ENCODE data around the gene DCUN1D1. TPM values are rescaled to one million over a fixed set of nuclear protein-coding genes. Genes with fewer than 3 reads are reported as not detected.

Gene DCUN1D1
- total RNA-seq, 4 donors from 2014 or later: 31.1 to 41.1 (median 34.0) TPM

DNA sequence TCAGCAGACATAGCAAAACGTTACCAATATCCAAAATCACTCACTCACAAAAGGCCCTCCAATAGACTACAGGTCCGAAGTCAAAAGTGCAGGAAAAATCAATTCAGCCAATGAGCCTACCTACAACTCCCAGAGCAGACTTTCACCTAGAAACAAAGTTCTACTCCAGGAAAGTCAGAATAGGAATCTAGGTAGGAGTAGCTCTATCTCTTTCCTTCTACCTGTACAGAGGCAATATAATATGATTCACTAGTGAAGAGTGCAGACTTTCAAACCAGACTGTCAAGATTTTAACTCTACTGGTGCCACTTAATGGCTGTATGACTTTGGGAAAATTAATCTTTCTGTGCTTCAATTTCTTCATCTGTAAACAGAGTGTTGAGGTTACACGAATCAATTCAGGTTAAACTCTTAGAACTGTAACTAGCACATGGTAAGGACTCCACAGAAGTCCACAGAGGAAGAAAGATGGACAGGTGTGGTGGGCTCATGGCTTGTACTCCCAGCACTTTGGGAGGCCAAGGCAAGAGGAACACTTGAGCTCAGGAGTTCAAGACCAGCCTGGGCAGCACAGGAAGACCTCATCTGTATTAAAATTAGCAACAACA is 9.4 kb downstream of the DCUN1D1 start:
- no peaks in the 10 kb centered on the region for H3K36me3 ChIP-seq
- H3K4me1 ChIP-seq: peaks cover 0 to 36% (median 29%) of the 10 kb centered on the region in 4 donors
- TF ChIP-seq POLR2A (IDR thresholded peaks at IDR 0.05; ENCODE audit: low read depth) (no peak), POLR2AphosphoS5 (IDR thresholded peaks at IDR 0.05) (no peak), EP300 (IDR thresholded peaks at IDR 0.05) (no peak)
- TF ChIP-seq, protein P1, sequence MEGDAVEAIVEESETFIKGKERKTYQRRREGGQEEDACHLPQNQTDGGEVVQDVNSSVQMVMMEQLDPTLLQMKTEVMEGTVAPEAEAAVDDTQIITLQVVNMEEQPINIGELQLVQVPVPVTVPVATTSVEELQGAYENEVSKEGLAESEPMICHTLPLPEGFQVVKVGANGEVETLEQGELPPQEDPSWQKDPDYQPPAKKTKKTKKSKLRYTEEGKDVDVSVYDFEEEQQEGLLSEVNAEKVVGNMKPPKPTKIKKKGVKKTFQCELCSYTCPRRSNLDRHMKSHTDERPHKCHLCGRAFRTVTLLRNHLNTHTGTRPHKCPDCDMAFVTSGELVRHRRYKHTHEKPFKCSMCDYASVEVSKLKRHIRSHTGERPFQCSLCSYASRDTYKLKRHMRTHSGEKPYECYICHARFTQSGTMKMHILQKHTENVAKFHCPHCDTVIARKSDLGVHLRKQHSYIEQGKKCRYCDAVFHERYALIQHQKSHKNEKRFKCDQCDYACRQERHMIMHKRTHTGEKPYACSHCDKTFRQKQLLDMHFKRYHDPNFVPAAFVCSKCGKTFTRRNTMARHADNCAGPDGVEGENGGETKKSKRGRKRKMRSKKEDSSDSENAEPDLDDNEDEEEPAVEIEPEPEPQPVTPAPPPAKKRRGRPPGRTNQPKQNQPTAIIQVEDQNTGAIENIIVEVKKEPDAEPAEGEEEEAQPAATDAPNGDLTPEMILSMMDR (IDR thresholded peaks at IDR 0.05): no peak
- no peak overlapping the region for H3K27ac ChIP-seq (replicated peaks in 1 of 4)
- no peaks in the 10 kb centered on the region for H3K27me3 ChIP-seq
- intact Hi-C loops (cut with DNase I): no loop called here
- no peak for DNase-seq (ENCODE audit: extremely low spot score)
- 76% methylated on average over 3 of the region's 3 CpGs for WGBS
- H3K4me3 ChIP-seq: no peak overlapping the region
- H3K9me3 ChIP-seq: no peaks in the 10 kb centered on the region

DNA sequence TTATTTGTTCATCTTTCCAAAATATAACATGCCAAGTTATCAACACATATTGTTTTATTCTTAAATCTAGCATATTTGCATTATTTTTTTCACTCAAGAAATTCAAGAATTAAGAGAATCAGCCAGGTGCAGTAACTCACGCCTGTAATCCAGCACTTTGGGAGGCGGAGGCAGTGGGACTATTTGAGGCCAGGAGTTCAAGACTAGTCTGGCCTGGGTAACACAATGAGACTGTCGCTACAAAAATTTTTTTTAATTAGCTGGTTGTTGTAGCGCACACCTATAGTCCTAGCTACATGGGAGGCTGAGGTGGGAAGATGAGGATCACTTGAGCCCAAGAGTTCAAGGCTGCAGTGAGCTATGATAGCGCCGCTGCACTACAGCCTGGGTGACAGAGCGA is 10.5 kb downstream of the DCUN1D1 start:
- peaks cover 0 to 38% (median 31%) of the 10 kb centered on the region in 4 donors for H3K4me1 ChIP-seq
- H3K36me3 ChIP-seq: no peaks in the 10 kb centered on the region
- H3K27me3 ChIP-seq: no peaks in the 10 kb centered on the region
- no peak overlapping the region for H3K27ac ChIP-seq (replicated peaks in 1 of 4)
- TF ChIP-seq, protein P1 (IDR thresholded peaks at IDR 0.05): no peak
- TF ChIP-seq EP300 (IDR thresholded peaks at IDR 0.05) (no peak), POLR2AphosphoS5 (IDR thresholded peaks at IDR 0.05) (no peak), POLR2A (IDR thresholded peaks at IDR 0.05; ENCODE audit: low read depth) (no peak)
- no peak for DNase-seq (ENCODE audit: extremely low spot score)
- no peaks in the 10 kb centered on the region for H3K9me3 ChIP-seq
- WGBS: 91% methylated on average over 7 of the region's 7 CpGs
- H3K4me3 ChIP-seq: no peak overlapping the region
- intact Hi-C loops (cut with DNase I): no loop called here

DNA sequence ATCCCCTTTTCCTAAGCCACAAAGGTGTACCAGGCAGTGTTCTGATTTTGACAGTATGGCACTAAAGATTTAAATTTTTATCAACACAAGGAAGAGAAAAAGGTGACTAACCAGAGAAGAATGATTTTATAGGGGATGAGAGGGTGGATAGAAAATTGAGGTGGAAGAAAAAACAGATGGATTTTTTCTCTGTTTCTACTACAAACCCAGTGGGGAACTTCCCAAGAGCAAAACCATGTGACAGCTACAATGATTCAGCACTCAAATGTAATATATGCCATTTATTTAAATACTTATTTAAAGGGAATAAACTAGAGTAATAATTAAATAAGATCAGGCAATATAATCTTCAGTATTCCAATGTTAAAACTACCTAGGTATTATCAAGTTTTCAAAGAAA is 11.1 kb downstream of the DCUN1D1 start:
- Histone ChIP-seq H3K9me3 (no peaks in the 10 kb centered on the region), H3K4me1 (peaks cover 0 to 38% (median 31%) of the 10 kb centered on the region in 4 donors), H3K36me3 (no peaks in the 10 kb centered on the region), H3K27me3 (no peaks in the 10 kb centered on the region), H3K27ac (replicated peaks in 1 of 4) (no peak overlapping the region), H3K4me3 (no peak overlapping the region)
- intact Hi-C loops (cut with DNase I): no loop called here
- no peak for DNase-seq (ENCODE audit: extremely low spot score)
- no peak for TF ChIP-seq POLR2AphosphoS5 (IDR thresholded peaks at IDR 0.05)
- no peak for TF ChIP-seq EP300 (IDR thresholded peaks at IDR 0.05)
- TF ChIP-seq, protein P1 (IDR thresholded peaks at IDR 0.05): no peak
- TF ChIP-seq POLR2A (IDR thresholded peaks at IDR 0.05; ENCODE audit: low read depth): no peak

DNA sequence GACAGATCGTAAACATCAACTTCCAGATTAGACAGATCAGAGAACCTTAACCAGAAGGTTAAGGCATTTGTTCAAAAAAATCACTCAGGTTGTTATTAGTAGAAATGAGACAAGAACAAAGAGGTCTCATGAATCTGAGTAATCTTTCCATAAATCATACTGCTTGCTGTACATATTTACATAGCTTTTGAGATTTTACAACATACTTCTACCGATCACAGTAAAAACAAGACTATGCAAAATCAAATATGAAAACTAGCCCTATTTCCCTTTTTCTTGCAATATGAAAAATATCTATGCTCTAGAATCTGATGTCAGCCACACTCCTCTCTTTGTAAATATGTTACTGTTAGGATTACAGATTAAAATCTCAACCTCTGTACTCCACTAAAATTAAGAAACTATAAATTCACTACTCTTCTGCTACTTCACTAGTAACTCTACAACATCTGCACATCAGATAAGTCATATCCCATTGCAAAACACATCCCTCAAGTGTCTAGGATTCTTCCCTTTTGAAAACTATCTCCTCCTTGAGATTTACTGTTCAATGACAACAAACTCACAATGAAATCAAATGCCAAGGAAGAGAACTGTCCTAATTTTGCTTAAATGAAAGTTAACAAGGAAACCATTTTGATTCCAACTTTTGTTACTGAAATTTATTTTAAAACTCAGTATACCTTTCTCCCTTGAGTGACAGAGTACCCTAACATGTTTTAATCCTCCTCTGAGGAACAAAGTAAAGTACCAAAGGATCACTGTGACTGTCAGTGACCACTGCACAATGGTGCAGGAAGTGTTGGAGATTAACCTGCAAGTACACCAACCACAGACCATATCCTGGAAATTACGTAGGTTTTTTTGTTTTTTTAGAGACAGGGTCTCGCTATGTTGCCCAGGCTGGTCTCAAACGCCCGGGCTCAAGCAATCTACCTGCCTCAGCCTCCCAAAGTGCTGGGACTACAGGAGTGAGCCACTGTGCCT is 12.8 kb downstream of the DCUN1D1 start:
- H3K27ac ChIP-seq (replicated peaks in 1 of 4): no peak overlapping the region
- H3K9me3 ChIP-seq: no peaks in the 10 kb centered on the region
- intact Hi-C loops (cut with DNase I): no loop called here
- TF ChIP-seq EP300 (IDR thresholded peaks at IDR 0.05): no peak
- TF ChIP-seq, protein P1 (IDR thresholded peaks at IDR 0.05): no peak
- TF ChIP-seq POLR2A (IDR thresholded peaks at IDR 0.05; ENCODE audit: low read depth): no peak
- no peak for TF ChIP-seq POLR2AphosphoS5 (IDR thresholded peaks at IDR 0.05)
- H3K36me3 ChIP-seq: peaks cover 0 to 10% (median 0%) of the 10 kb centered on the region in 4 donors
- H3K27me3 ChIP-seq: no peaks in the 10 kb centered on the region
- 81% methylated on average over 6 of the region's 6 CpGs for WGBS
- no peak overlapping the region for H3K4me3 ChIP-seq
- DNase-seq (ENCODE audit: extremely low spot score): no peak
- peaks cover 0 to 42% (median 35%) of the 10 kb centered on the region in 4 donors for H3K4me1 ChIP-seq

Measured in esophagus muscularis mucosa (tissue), 4 donors.